ENCODE results near the gene CREB3. TPM values are rescaled to one million over a fixed set of nuclear protein-coding genes. Genes with fewer than 3 reads are reported as not detected.

CREB3 gene
- total RNA-seq, 1 experiment from 2014 or later, result 29.1 TPM

GRCh38 chr9:35723426-35723825 lies 9.0 kb upstream of the CREB3 start:
- POLR2A ChIA-PET (ENCODE audit: low non-redundant PET), result no interaction called here
- BruUV-seq (replicated peaks), result no TSS peak
- CTCF ChIA-PET, result no interaction called here

GRCh38 chr9:35723908-35724307 lies 8.6 kb upstream of the CREB3 start:
- no peak overlapping the region for H3K27ac ChIP-seq (ENCODE audit: low read depth, low read length, poor library complexity, severe bottlenecking)
- TF ChIP-seq CTCF (conservative IDR thresholded peaks at IDR 0.05; ENCODE audit: low read depth, low read length) (no peak), EZH2 (IDR thresholded peaks at IDR 0.05; ENCODE audit: borderline replicate concordance, low read depth, low read length, poor library complexity, severe bottlenecking) (no peak)
- H3K4me3 ChIP-seq (ENCODE audit: low read depth, low read length, poor library complexity, severe bottlenecking), result no peak overlapping the region
- DNase-seq (ENCODE audit: low spot score), result no peak
- ChIA-PET CTCF (no interaction called here), POLR2A (ENCODE audit: low non-redundant PET) (no interaction called here)
- peaks cover 7% of the 10 kb centered on the region for H3K4me1 ChIP-seq (ENCODE audit: insufficient read depth, low read length, poor library complexity, severe bottlenecking)
- no peaks in the 10 kb centered on the region for H3K27me3 ChIP-seq (replicated peaks; ENCODE audit: insufficient read depth, low read depth, low read length, poor library complexity)
- no TSS peak for BruUV-seq (replicated peaks)
- H3K9me3 ChIP-seq (ENCODE audit: low read depth, low read length, poor library complexity, severe bottlenecking), result no peaks in the 10 kb centered on the region
- peaks cover 58% of the 10 kb centered on the region for H3K36me3 ChIP-seq (ENCODE audit: insufficient read depth, low read length, poor library complexity, severe bottlenecking)
- intact Hi-C loops (cut with micrococcal nuclease; ENCODE audit: unreplicated experiment), result no loop called here

More at GRCh38 chr9:35723426-35723825, 9.0 kb upstream of the CREB3 start:
- Histone ChIP-seq H3K27ac (ENCODE audit: low read depth, low read length, poor library complexity, severe bottlenecking) (no peak overlapping the region), H3K4me3 (ENCODE audit: low read depth, low read length, poor library complexity, severe bottlenecking) (no peak overlapping the region), H3K36me3 (ENCODE audit: insufficient read depth, low read length, poor library complexity, severe bottlenecking) (peaks cover 62% of the 10 kb centered on the region), H3K27me3 (replicated peaks; ENCODE audit: insufficient read depth, low read depth, low read length, poor library complexity) (no peaks in the 10 kb centered on the region), H3K9me3 (ENCODE audit: low read depth, low read length, poor library complexity, severe bottlenecking) (no peaks in the 10 kb centered on the region), H3K4me1 (ENCODE audit: insufficient read depth, low read length, poor library complexity, severe bottlenecking) (peaks cover 4% of the 10 kb centered on the region)
- intact Hi-C loops (cut with micrococcal nuclease; ENCODE audit: unreplicated experiment), result no loop called here
- TF ChIP-seq EZH2 (IDR thresholded peaks at IDR 0.05; ENCODE audit: borderline replicate concordance, low read depth, low read length, poor library complexity, severe bottlenecking) (no peak), CTCF (conservative IDR thresholded peaks at IDR 0.05; ENCODE audit: low read depth, low read length) (no peak)
- no peak for DNase-seq (ENCODE audit: low spot score)

DNA sequence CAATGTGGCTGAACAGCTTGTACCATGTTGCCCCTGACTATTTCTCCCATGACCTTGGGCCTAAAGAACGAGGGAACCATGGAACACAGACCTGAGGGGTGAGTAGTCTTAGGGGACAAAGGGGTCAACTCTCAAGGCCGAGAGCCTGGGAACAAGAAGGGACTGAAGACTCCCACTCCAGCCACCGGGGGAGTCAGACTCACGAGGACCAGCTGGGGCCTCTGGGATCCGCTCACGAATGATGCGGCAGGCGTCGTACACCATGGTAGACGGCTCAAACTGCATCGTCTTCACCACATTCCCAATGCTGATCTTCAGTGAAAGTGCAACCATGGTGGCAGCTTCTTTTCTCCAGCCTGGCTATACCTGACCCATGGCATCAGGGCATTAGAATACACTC lies 7.1 kb upstream of the CREB3 start:
- intact Hi-C loops (cut with micrococcal nuclease; ENCODE audit: unreplicated experiment), result no loop called here
- H3K27ac ChIP-seq (ENCODE audit: low read depth, low read length, poor library complexity, severe bottlenecking), result no peak overlapping the region
- CTCF ChIA-PET, result interaction anchor here (1.3 kb wide), 1 partner anchor 29 kb away, joined by 3 read pairs; no protein-coding TSS in a partner anchor
- no peak for DNase-seq (ENCODE audit: low spot score)
- BruUV-seq (replicated peaks), result no TSS peak
- no peak for TF ChIP-seq CTCF (conservative IDR thresholded peaks at IDR 0.05; ENCODE audit: low read depth, low read length)
- TF ChIP-seq EZH2 (IDR thresholded peaks at IDR 0.05; ENCODE audit: borderline replicate concordance, low read depth, low read length, poor library complexity, severe bottlenecking), result no peak
- peaks cover 43% of the 10 kb centered on the region for H3K36me3 ChIP-seq (ENCODE audit: insufficient read depth, low read length, poor library complexity, severe bottlenecking)
- no peak overlapping the region for H3K4me3 ChIP-seq (ENCODE audit: low read depth, low read length, poor library complexity, severe bottlenecking)
- POLR2A ChIA-PET (ENCODE audit: low non-redundant PET), result no interaction called here
- H3K27me3 ChIP-seq (replicated peaks; ENCODE audit: insufficient read depth, low read depth, low read length, poor library complexity), result no peaks in the 10 kb centered on the region
- peaks cover 13% of the 10 kb centered on the region for H3K4me1 ChIP-seq (ENCODE audit: insufficient read depth, low read length, poor library complexity, severe bottlenecking)
- H3K9me3 ChIP-seq (ENCODE audit: low read depth, low read length, poor library complexity, severe bottlenecking), result no peaks in the 10 kb centered on the region
